ENCODE data around the gene HOXC11.

Gene HOXC11

GRCh38 chr12:53944209-53944608 is 28.7 kb upstream of the HOXC11 start:
- no peak for DNase-seq

- DNase-seq = no peak
Measured at GRCh38 chr12:53944907-53945847, 27.7 kb upstream of the HOXC11 start.

GRCh38 chr12:53947743-53948142 is 25.2 kb upstream of the HOXC11 start:
- no peak for DNase-seq

- no peak for DNase-seq
Measured at GRCh38 chr12:53948650-53949593, 24.0 kb upstream of the HOXC11 start.

DNA sequence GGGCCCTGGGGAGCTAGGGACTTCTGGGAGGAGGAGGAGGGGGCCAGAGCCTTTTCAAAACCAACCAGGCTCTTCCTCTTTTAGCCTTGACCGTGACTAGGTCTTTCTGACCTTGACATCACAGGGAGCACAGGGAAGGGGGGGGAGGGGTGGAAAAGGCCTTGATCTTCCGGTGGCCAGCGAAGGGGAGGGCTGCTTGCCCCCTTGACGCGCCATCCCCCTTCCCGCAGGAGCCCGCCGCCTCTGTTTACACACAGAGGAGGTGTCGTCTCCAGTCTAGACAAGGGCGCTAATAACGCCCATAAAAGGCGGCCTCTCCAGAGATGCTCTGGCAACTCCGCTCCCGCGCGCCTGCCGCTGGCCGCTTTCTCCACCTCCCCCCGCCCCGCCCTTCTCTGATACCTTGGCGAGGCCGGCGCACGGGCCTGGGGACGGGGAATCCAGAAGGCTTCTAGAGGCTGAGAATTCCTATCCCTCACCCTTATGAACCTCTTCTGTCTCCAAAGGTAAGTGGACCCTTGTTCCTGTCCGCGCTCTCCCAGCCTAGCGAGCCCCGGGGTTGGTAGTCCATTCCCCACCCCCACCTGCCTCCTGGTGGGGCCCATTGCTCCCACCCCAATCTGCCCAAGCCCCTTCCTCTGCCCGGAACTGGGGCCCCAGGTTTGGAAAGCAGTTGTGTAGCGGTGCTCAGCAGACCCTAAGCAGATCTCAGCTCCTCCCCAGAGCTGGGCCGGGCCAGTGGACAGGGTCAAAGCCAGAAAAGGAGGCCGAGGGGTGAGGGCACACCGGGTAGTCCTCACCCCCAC is 23.1 kb upstream of the HOXC11 start:
- no peak for DNase-seq

DNA sequence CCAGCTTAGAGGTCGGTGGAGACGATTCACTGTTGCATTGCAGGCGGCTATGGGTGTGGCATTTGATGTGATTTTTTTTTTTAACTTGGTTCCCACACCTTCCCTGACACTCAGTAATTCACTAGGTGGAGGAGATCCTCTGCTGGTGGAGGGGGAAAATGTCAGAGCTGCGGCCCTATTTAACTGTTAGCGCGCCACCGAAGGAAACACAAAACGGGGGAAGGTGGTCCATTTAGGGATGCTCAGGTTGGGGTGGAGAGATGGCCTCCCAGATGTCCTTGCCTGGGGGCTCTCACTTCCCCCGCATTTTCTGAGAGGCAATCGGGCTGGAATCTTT is 22.5 kb upstream of the HOXC11 start:
- no peak for DNase-seq

DNA sequence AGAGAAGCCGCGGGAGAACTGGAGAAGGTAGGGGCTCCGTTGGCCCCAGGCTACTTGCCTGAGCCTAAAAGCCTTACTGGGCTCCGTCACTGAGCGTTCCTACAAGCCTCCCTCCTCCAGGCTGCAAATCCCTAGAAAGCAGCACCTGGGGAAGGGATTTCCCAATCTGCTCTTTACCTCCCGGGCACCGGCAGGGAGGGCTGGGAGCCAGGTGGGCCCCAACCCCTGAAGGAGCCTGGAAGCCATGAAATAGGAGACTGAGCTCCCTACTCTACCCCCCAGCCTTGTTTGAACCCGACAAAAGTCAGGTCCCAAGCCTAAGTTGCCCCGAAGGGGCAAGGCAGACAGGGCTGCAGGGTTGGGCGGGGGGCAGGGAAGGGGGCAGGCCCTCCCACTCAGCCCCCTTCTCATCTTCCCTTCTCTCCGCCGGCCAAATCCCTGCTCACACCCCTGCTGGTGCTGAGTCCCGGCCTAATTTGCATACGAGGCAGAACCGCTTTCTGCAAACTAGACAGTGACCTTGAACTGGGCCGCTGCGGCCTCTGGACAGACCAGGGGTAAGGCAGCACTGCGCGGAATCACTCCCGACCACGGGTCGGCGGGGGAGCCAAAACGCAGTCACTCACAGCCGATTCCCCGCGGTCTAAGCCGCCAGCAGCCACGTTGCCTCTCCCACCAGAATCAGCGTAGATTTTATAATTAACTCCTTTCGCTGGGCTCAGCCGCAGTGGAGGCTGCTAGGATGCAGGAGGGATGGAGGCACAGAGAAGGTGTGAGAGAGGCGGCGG is 21.9 kb upstream of the HOXC11 start:
- no peak for DNase-seq

DNA sequence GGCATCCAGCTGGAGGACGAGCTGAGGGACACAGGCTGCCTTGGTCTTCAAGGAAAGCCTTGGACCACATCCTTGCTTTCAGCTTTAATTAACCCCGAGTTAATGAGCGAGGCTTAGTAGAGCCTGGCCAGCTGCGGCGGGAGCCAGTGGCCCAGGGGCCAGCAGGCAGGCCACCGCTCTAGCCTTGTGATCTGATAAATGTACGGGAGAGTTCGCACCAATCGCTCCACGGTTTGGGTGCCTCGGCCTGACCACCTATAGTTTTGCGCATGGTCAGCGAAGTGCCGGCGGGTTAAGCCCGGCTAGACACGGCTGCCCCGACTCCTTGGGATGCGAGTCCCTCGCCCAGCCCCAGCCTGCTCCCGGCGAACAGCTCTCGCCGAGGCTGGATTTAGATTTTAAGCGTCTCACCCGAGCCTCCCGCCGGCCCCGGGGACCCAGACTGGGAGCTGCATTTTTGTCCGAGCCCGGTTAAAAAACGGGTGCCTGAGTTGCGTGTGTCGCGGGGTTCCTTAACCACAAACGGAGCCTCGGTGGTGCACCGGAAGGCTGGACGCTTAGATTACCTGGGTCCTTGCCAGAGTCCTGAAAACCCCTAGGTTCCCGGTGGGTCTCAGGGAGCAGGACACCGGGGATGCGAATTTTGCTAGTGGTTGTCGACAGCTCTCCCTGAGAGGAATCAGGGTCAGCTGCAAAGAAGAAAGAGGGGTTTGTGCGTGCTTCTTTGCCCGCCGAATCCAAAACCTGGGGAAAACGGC is 21.2 kb upstream of the HOXC11 start:
- DNase-seq = no peak

DNA sequence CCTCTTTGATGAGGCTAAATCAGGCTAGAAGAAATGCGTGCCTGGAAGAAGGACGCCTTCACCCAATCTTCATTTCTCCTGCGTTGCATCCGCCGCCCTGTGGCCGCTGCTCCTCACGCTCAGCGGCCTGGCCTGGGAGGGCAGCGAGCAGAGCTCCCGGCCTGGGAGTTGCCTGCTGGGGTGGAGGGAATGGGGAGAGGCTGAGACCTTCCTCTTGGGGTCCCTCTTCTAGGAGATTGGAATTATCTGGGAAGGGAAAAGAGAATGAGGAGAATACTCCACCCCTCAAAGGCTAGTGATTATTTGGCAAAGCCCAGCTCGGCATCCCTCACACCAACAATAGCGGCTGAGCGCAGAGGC is 20.6 kb upstream of the HOXC11 start:
- DNase-seq = no peak

- peak; percentile 15 for DNase-seq
Measured at GRCh38 chr12:53952871-53953734, 19.8 kb upstream of the HOXC11 start.

GRCh38 chr12:53953831-53954693 is 18.9 kb upstream of the HOXC11 start:
- no peak for DNase-seq

DNA sequence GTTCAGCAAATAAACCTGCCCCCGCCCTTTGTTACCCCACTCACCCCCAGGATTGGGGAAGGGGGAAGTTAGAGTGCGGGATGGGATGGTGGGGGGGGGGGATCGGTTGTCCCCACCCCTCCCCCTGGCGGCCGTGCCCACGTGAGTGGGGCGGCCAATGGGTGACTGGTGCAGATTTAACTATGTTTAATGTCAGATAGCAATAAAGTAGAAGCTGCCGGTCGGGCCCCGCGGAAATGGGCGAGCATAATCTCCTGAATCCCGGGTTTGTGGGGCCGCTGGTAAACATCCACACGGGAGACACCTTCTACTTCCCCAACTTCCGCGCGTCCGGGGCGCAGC is 18.3 kb upstream of the HOXC11 start, which contains the start of gene HOXC12:
Gene HOXC12, plus strand, starts transcription at position 210 of the 342 bp plus-strand sequence. Its CDS starts 27 bp downstream, at position 237.
- DNase-seq = no peak

- DNase-seq = no peak
Measured at GRCh38 chr12:53955036-53955775, 17.7 kb upstream of the HOXC11 start.

- no peak for DNase-seq
Measured at GRCh38 chr12:53955776-53956250, 17.1 kb upstream of the HOXC11 start.

DNA sequence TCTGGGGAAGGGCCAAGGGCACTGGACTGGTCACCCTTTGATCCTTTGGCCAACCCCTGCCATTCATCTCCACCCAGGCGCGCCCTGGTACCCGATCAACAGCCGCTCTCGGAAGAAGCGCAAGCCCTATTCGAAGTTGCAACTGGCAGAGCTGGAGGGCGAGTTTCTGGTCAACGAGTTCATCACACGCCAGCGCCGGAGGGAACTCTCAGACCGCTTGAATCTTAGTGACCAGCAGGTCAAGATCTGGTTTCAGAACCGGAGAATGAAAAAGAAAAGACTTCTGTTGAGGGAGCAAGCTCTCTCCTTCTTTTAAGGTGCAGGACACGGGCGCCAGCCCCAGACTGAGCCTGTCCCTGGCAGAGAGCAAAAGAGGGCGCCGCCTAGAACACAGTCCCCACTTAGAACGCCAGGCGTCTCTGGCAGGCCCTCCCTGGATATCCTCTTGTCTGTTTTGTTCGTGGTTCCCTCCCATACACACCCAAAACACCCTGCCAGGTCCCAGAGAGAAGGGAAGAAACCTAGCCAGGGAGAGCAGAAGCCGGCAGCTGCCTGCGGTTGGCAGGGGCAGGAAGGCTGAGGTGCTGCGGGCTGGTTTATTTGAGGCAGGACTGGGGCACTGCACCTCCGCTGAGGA is 16.6 kb upstream of the HOXC11 start:
- DNase-seq = no peak

DNA sequence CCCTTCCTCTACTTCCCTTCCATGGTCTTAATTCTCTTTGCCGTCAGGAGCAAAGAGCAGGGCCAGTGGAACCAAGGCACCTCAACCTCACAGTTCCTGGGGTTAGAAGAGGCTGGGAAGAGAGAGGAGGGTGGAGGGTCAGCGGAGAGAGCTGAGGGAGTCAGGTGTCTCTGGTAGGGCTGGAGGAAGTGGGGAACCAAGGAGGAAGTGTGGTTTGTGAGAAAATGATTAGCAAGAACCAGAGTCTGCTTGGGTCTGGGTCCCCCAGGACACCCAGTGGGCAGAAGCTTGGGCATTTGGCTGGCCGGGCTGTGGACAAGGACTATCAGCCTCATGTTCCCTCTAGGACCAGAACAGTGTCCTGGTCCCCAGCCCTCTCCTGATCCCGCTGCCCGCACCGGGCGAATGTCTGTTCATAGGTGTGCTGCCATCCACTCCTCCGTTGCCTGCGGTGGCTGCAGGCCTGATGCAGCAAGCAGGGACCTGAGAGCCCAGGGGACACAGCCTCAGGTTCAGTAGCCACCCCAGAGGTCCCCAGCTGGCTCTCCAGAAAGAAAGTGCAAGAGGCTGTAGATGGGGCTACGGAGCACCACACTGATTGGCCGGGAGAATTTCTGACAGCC is 15.9 kb upstream of the HOXC11 start:
- DNase-seq = no peak

GRCh38 chr12:53958128-53958527 is 14.8 kb upstream of the HOXC11 start:
- no peak for DNase-seq

Measured in activated CD4-positive, alpha-beta T cell treated with anti-CD3 and anti-CD28 coated beads, Interleukin-2, amount 50 U/mL, for 16 hours (primary cell).